OCI-LY7 (cell line): Measurements from ENCODE around the gene TFB1M. TPM values are rescaled to one million over a fixed set of nuclear protein-coding genes. Genes with fewer than 3 reads are reported as not detected.
A peak's percentile ranks its signal among the peaks of the same experiment; 100 is the strongest.
"Not testable (repeated sequence)": the region's sequence is repeated elsewhere in the genome, so short reads cannot be mapped to it uniquely, and the experiment has no call there.

Experiments used
- BruUV-seq: library from RNA; stranded (reverse); fragments of 400-500 nt; replicated peaks from 2 replicates; lab custom pipeline; 2021; lab: Mats Ljungman, UMichigan
- CTCF ChIA-PET: fragments of 300-600 bp; sonication (Branson Sonifier 250); formaldehyde crosslinking; loops from one replicate; lab custom pipeline; 2022; ENCODE audit warnings: antibody characterized with exemption; ENCODE audit not compliant: unreplicated experiment; lab: Charles Lee
- POLR2A ChIA-PET: fragments of 300-600 bp; sonication (Branson Sonifier 250); formaldehyde crosslinking; loops from one replicate; lab custom pipeline; 2022; ENCODE audit warnings: antibody characterized with exemption; lab: Charles Lee
- DNase-seq: peaks from one replicate; pipeline ENCODE4 v3.0.0-alpha.2; 2015; ENCODE audit warnings: low spot score
- H2AFZ ChIP-seq: fragments of 200-600 bp; sonication (generic), shearing (Covaris generic); 2 replicates; pipeline ENCODE4 v1.6.1; 2014; ENCODE audit warnings: mild to moderate bottlenecking, antibody characterized with exemption, low read length, moderate library complexity
- H3K27ac ChIP-seq: fragments of 200-600 bp; sonication (generic); 2 replicates; pipeline ENCODE4 v1.5.1; 2014; ENCODE audit warnings: mixed run types, low read depth, mild to moderate bottlenecking, moderate library complexity, low read length, inconsistent platforms; ENCODE audit not compliant: poor library complexity, severe bottlenecking
- H3K36me3 ChIP-seq: fragments of 200-600 bp; sonication (generic); 2 replicates; pipeline ENCODE4 v1.6.1; 2014; ENCODE audit warnings: mild to moderate bottlenecking, antibody characterized with exemption, low read length, moderate library complexity, mixed read lengths; ENCODE audit not compliant: insufficient read depth
- H3K4me1 ChIP-seq: fragments of 200-600 bp; sonication (generic); 2 replicates; pipeline ENCODE4 v1.5.1; 2014; ENCODE audit warnings: mild to moderate bottlenecking, low read length; ENCODE audit not compliant: insufficient read depth, poor library complexity, severe bottlenecking
- H3K4me2 ChIP-seq: fragments of 200-600 bp; sonication (generic); 2 replicates; pipeline ENCODE4 v1.6.1; 2014; ENCODE audit warnings: mild to moderate bottlenecking, low read length
- H3K4me3 ChIP-seq: fragments of 200-600 bp; sonication (generic); 2 replicates; pipeline ENCODE4 v1.5.1; 2014; ENCODE audit warnings: mild to moderate bottlenecking, low read depth, low read length; ENCODE audit not compliant: poor library complexity, severe bottlenecking
- H3K79me2 ChIP-seq: fragments of 200-600 bp; sonication (generic); 2 replicates; pipeline ENCODE4 v1.6.1; 2016; ENCODE audit warnings: low read depth, mild to moderate bottlenecking, low read length, moderate library complexity, mixed read lengths; ENCODE audit not compliant: insufficient read depth
- H3K9me2 ChIP-seq: fragments of 200-600 bp; sonication (generic); 2 replicates; pipeline ENCODE4 v1.6.1; 2016; ENCODE audit warnings: mild to moderate bottlenecking, low read length, mixed read lengths; ENCODE audit not compliant: insufficient read depth
- H3K9me3 ChIP-seq: fragments of 200-600 bp; sonication (generic); 2 replicates; pipeline ENCODE4 v1.6.1; 2014; ENCODE audit warnings: mild to moderate bottlenecking, mixed run types, low read length, mixed read lengths
- H4K20me1 ChIP-seq: fragments of 200-600 bp; sonication (generic); 2 replicates; pipeline ENCODE4 v1.6.1; 2014; ENCODE audit warnings: mild to moderate bottlenecking, antibody characterized with exemption, low read length, moderate library complexity, mixed read lengths; ENCODE audit not compliant: insufficient read depth
- CTCF ChIP-seq: fragments of 200-600 bp; sonication (generic); conservative IDR thresholded peaks from 2 replicates; pipeline ENCODE4 v1.5.1; 2014; ENCODE audit warnings: mild to moderate bottlenecking, antibody characterized with exemption, low read length, moderate library complexity, mixed read lengths
- EZH2phosphoT487 ChIP-seq: fragments of 200-600 bp; sonication (generic); IDR thresholded peaks from 2 replicates; pipeline ENCODE4 v1.6.1; 2018; ENCODE audit warnings: low read depth, borderline replicate concordance, mild to moderate bottlenecking, mixed run types, antibody characterized with exemption, low read length, moderate library complexity, mixed read lengths
- intact Hi-C: fragments of 100-400 bp; cut with micrococcal nuclease; formaldehyde crosslinking; loops from one replicate; pipeline ENCODE4 v1.10.0; 2022; ENCODE audit not compliant: unreplicated experiment
- total RNA-seq, 2 experiments: library from RNA; depleted of rRNA in 1 of 2; stranded (reverse); fragments of >200 nt in 1 of 2; shearing (Covaris generic) in 1 of 2; gene quantifications; 2 replicates each; pipeline ENCODE4 v1.2.3, GENCODE V29; 2014 to 2022

TFB1M gene
- total RNA-seq, 2 experiments from 2014 or later = 34.8 to 62.8 TPM

- Histone ChIP-seq H2AFZ (peak overlapping the region; percentile 77), H3K79me2 (peaks cover 27% of the 10 kb centered on the region; the same call in 1 of the 2 replicates), H3K4me1 (peaks cover 35% of the 10 kb centered on the region), H4K20me1 (no peaks in the 10 kb centered on the region), H3K9me2 (no peaks in the 10 kb centered on the region), H3K9me3 (no peaks in the 10 kb centered on the region), H3K4me3 (peak overlapping the region; percentile 69), H3K4me2 (peak overlapping the region; percentile 75), H3K27ac (peak overlapping the region; percentile 89), H3K36me3 (peaks cover 29% of the 10 kb centered on the region)
- peak; percentile 88 for DNase-seq
- ChIA-PET CTCF (interaction anchor here (1.8 kb wide), 1 partner anchor 13 kb away, joined by 4 read pairs; no protein-coding TSS in a partner anchor), POLR2A (interaction anchor here (0.5 to 3.4 kb wide), 33 partner anchors 7 to 1960 kb away, joined by 3 to 14 read pairs (median 4); no protein-coding TSS in a partner anchor)
- intact Hi-C loops = loop anchor here (2.0 to 10.0 kb wide), 3 partner anchors 134 to 1380 kb away; no protein-coding TSS in a partner anchor
- TSS peak; percentile 97 for BruUV-seq
- TF ChIP-seq EZH2phosphoT487 = no peak
- TF ChIP-seq CTCF = no peak
These were observed 660 bp upstream of the TFB1M start for GRCh38 chr6:155314773-155315515.

GRCh38 chr6:155313602-155314091 lies 637 bp downstream of the TFB1M start:
- TSS peak; percentile 80 for BruUV-seq
- Histone ChIP-seq H3K79me2 (peaks cover 27% of the 10 kb centered on the region; the same call in 1 of the 2 replicates), H3K4me2 (peak overlapping the region; percentile 72), H3K27ac (peak overlapping the region; percentile 89), H3K4me3 (peak overlapping the region; percentile 85), H3K9me2 (no peaks in the 10 kb centered on the region), H4K20me1 (no peaks in the 10 kb centered on the region), H3K9me3 (no peaks in the 10 kb centered on the region), H2AFZ (peak overlapping the region; percentile 79), H3K4me1 (peaks cover 28% of the 10 kb centered on the region), H3K36me3 (peaks cover 38% of the 10 kb centered on the region)
- peak; percentile 43 for DNase-seq
- TF ChIP-seq CTCF (no peak; the same call in 1 of the 2 replicates), EZH2phosphoT487 (no peak)
- ChIA-PET POLR2A (interaction anchor here (1.0 to 3.4 kb wide), 7 partner anchors 11 to 470 kb away, joined by 3 to 14 read pairs (median 3); no protein-coding TSS in a partner anchor), CTCF (interaction anchor here (0.5 kb wide), 1 partner anchor 584 kb away, joined by 3 read pairs; no protein-coding TSS in a partner anchor)
- intact Hi-C loops = loop anchor here (2.0 to 10.0 kb wide), 3 partner anchors 133 to 1381 kb away; no protein-coding TSS in a partner anchor

- H3K36me3 ChIP-seq = peaks cover 45% of the 10 kb centered on the region
- peak overlapping the region; percentile 85 for H3K4me3 ChIP-seq
- intact Hi-C loops = loop anchor here (10.0 kb wide), 1 partner anchor 1382 kb away; no protein-coding TSS in a partner anchor
- peaks cover 27% of the 10 kb centered on the region; the same call in 1 of the 2 replicates for H3K79me2 ChIP-seq
- H3K9me2 ChIP-seq, H4K20me1 ChIP-seq, H3K27ac ChIP-seq, BruUV-seq, CTCF ChIA-PET, H2AFZ ChIP-seq, DNase-seq, H3K9me3 ChIP-seq: not testable (repeated sequence)
- peak overlapping the region; percentile 72 for H3K4me2 ChIP-seq
- peaks cover 28% of the 10 kb centered on the region for H3K4me1 ChIP-seq
- POLR2A ChIA-PET = interaction anchor here (1.0 to 3.4 kb wide), 5 partner anchors 15 to 469 kb away, joined by 3 to 14 read pairs (median 5); no protein-coding TSS in a partner anchor
These were observed 1.3 kb downstream of the TFB1M start for GRCh38 chr6:155312950-155313349.
